KOPT-K1 (cell line): ENCODE results near the gene CDC20B.
"Not testable (repeated sequence)": the region's sequence is repeated elsewhere in the genome, so short reads cannot be mapped to it uniquely, and the experiment has no call there.

Experiments used
- H3K27ac ChIP-seq: fragments of 200-600 bp; sonication (generic); 2 replicates; pipeline ENCODE4 v1.5.1; 2016; ENCODE audit warnings: antibody characterized with exemption, mild to moderate bottlenecking, low read depth, low read length; ENCODE audit not compliant: poor library complexity, severe bottlenecking
- H3K36me3 ChIP-seq: fragments of 200-600 bp; sonication (generic); 2 replicates; pipeline ENCODE4 v1.5.1; 2017; ENCODE audit warnings: antibody characterized with exemption, mild to moderate bottlenecking, low read length, moderate library complexity; ENCODE audit not compliant: insufficient read depth
- H3K9me3 ChIP-seq: fragments of 200-600 bp; sonication (generic); 2 replicates; pipeline ENCODE4 v1.5.1; 2017; ENCODE audit warnings: antibody characterized with exemption, low read length, mild to moderate bottlenecking; ENCODE audit not compliant: insufficient read depth, poor library complexity, severe bottlenecking

The CDC20B gene

GRCh38 chr5:55101148-55101547 is 71.8 kb downstream of the CDC20B start:
- not testable (repeated sequence) for H3K36me3 ChIP-seq, H3K9me3 ChIP-seq
- peak overlapping the region; percentile 47 for H3K27ac ChIP-seq

- no peak overlapping the region for H3K27ac ChIP-seq
- no peaks in the 10 kb centered on the region for H3K36me3 ChIP-seq
- no peaks in the 10 kb centered on the region for H3K9me3 ChIP-seq
These were observed 76.1 kb downstream of the CDC20B start for GRCh38 chr5:55096861-55097260.

- no peak overlapping the region for H3K27ac ChIP-seq
- peaks cover 1% of the 10 kb centered on the region for H3K9me3 ChIP-seq
- H3K36me3 ChIP-seq, result no peaks in the 10 kb centered on the region
These were observed 76.8 kb downstream of the CDC20B start for GRCh38 chr5:55096182-55096581.

GRCh38 chr5:55091011-55091410 is 82.0 kb downstream of the CDC20B start:
- not testable (repeated sequence) for H3K9me3 ChIP-seq, H3K36me3 ChIP-seq

GRCh38 chr5:55089301-55089700 is 83.7 kb downstream of the CDC20B start:
- H3K27ac ChIP-seq, H3K36me3 ChIP-seq: not testable (repeated sequence)
- H3K9me3 ChIP-seq, result peaks cover 11% of the 10 kb centered on the region

More at GRCh38 chr5:55091011-55091410, 82.0 kb downstream of the CDC20B start:
- not testable (repeated sequence) for H3K27ac ChIP-seq

- Histone ChIP-seq H3K9me3 (peaks cover 21% of the 10 kb centered on the region), H3K27ac (no peak overlapping the region), H3K36me3 (no peaks in the 10 kb centered on the region)
These were observed 91.4 kb downstream of the CDC20B start for GRCh38 chr5:55081541-55081940.

GRCh38 chr5:55073211-55073610 is 99.8 kb downstream of the CDC20B start:
- no peaks in the 10 kb centered on the region for H3K9me3 ChIP-seq
- no peaks in the 10 kb centered on the region for H3K36me3 ChIP-seq
- peak overlapping the region; percentile 49 for H3K27ac ChIP-seq

- Histone ChIP-seq H3K9me3 (no peaks in the 10 kb centered on the region), H3K36me3 (no peaks in the 10 kb centered on the region), H3K27ac (peak overlapping the region; percentile 49)
These were observed 100.3 kb downstream of the CDC20B start for GRCh38 chr5:55072666-55073065.

GRCh38 chr5:55071413-55071812 is 101.6 kb downstream of the CDC20B start:
- no peaks in the 10 kb centered on the region for H3K9me3 ChIP-seq
- no peaks in the 10 kb centered on the region for H3K36me3 ChIP-seq
- no peak overlapping the region for H3K27ac ChIP-seq

GRCh38 chr5:55070968-55071367 is 102.0 kb downstream of the CDC20B start:
- Histone ChIP-seq H3K9me3 (no peaks in the 10 kb centered on the region), H3K36me3 (no peaks in the 10 kb centered on the region), H3K27ac (no peak overlapping the region)

- H3K36me3 ChIP-seq, result no peaks in the 10 kb centered on the region
- H3K9me3 ChIP-seq, result peaks cover 7% of the 10 kb centered on the region
- H3K27ac ChIP-seq, result no peak overlapping the region
These were observed 106.7 kb downstream of the CDC20B start for GRCh38 chr5:55066277-55066676.

- H3K36me3 ChIP-seq, result no peaks in the 10 kb centered on the region
- H3K27ac ChIP-seq, result no peak overlapping the region
- peaks cover 13% of the 10 kb centered on the region for H3K9me3 ChIP-seq
These were observed 108.5 kb downstream of the CDC20B start for GRCh38 chr5:55064523-55064922.

GRCh38 chr5:55063899-55064298 is 109.1 kb downstream of the CDC20B start:
- H3K9me3 ChIP-seq, result peaks cover 13% of the 10 kb centered on the region
- H3K36me3 ChIP-seq, result no peaks in the 10 kb centered on the region
- H3K27ac ChIP-seq, result no peak overlapping the region

- H3K36me3 ChIP-seq, result no peaks in the 10 kb centered on the region
- no peak overlapping the region for H3K27ac ChIP-seq
- peaks cover 13% of the 10 kb centered on the region for H3K9me3 ChIP-seq
These were observed 109.6 kb downstream of the CDC20B start for GRCh38 chr5:55063220-55063863.
